Stomach smooth muscle (tissue), 2 donors: ENCODE results near the gene APBB2.
"Not testable (repeated sequence)": the region's sequence is repeated elsewhere in the genome, so short reads cannot be mapped to it uniquely, and the experiment has no call there.

Experiments used
- H3K27ac ChIP-seq: one replicate; pipeline ENCODE4 v1.7.0; 2013; ENCODE audit warnings: mild to moderate bottlenecking, low read length, inconsistent platforms
- H3K27me3 ChIP-seq, 2 donors: one replicate each; pipeline ENCODE4 v1.7.0; 2013; ENCODE audit warnings: low read length in 2 of 2; ENCODE audit not compliant: insufficient read depth in 2 of 2, control insufficient read depth in 1 of 2
- H3K36me3 ChIP-seq, 2 donors: one replicate each; pipeline ENCODE4 v1.7.0; 2013; ENCODE audit warnings: low read length in 2 of 2; ENCODE audit not compliant: control insufficient read depth in 2 of 2, insufficient read depth in 2 of 2
- H3K4me1 ChIP-seq: one replicate; pipeline ENCODE4 v1.7.0; 2013; ENCODE audit warnings: low read length; ENCODE audit not compliant: control insufficient read depth, insufficient read depth
- H3K4me3 ChIP-seq, 2 donors: one replicate each; pipeline ENCODE4 v1.7.0; 2013; ENCODE audit warnings: low read length in 2 of 2
- H3K9ac ChIP-seq, 2 donors: one replicate each; pipeline ENCODE4 v1.7.0; 2013; ENCODE audit warnings: low read length in 2 of 2, mild to moderate bottlenecking in 1 of 2
- H3K9me3 ChIP-seq, 2 donors: one replicate each; pipeline ENCODE4 v1.7.0; 2013; ENCODE audit warnings: low read length in 2 of 2; ENCODE audit not compliant: control insufficient read depth in 2 of 2
- donor health status: healthy.
- donor health status: Pancreatic carcinoma.

Gene APBB2

DNA sequence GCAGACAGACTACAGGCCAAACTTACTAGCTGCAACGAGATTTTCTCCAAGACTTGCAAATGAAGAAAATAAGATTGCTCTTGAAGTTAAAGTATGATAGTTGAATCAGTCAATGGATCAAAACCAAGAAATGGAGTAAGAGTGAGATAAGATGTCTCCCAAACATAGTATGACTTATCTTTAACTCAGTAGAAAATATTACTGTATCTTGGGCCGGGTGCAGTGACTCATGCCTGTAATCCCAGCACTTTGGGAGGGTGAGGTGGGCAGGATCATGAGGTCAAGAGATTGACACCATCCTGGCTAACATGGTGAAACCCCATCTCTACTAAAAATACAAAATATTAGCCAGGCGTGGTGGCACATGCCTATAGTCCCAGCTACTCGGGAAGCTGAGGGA lies 220.0 kb downstream of the APBB2 start:
- H3K36me3 ChIP-seq, H3K4me1 ChIP-seq, H3K27me3 ChIP-seq, H3K9me3 ChIP-seq, H3K9ac ChIP-seq, H3K27ac ChIP-seq, H3K4me3 ChIP-seq: not testable (repeated sequence)

DNA sequence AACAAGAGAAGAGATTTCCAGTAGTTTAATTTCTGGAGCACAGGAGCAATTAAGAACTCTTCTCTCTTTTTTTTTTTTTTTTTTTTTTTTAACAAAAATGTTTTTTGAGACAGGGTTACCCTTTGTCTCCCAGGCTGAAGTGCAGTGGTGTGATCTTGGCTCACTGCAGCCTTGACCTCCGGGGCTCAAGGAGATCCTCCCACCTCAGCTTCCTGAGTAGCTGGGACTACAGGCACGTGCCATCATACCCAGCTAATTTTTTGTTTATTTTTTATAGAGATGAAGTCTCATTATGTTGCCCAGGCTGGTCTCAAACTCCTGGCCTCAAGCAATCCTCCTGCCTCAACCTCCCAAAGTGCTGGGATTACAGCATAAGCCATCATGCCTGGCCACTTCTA lies 221.0 kb downstream of the APBB2 start:
- H3K9me3 ChIP-seq, H3K4me1 ChIP-seq, H3K27me3 ChIP-seq, H3K36me3 ChIP-seq, H3K27ac ChIP-seq, H3K9ac ChIP-seq, H3K4me3 ChIP-seq: not testable (repeated sequence)

DNA sequence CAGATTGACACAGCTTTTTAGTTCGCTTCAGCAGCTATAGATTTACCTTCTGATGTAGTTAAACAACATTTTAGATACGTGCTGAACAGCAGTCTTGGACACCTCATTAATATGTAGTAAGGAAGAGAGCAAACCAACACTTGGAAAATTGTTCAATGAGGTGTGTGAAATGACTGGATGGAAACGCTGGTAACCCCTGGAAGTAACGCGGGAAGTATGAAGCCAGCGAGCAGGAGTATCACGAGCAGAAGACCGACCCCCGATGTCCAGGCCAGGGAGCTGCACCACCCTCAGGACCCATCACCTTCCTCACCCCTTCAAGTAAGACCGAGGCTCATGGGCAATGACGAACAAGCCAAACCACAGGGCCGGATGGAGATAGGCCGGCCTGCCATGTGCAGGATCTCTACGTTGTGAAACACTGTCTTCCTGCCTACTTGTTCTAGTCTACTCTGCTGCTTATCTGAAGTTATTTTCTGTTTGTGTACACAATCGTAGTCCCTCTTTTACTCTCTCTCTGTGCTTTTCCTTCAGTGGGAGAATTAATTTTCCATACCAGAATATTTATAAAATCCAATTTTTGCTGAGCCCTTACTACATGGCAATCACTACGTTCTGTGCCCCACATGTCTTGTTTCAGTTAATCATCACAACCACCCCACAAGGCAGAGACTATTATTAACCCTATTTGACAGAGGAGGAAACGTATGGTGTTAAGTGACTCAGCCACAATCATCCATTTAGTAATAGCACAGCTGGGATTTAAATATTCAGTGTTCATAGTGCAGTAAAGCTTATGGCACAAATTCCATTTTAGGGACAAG lies 221.7 kb downstream of the APBB2 start:
- Histone ChIP-seq H3K27ac (no peak overlapping the region), H3K36me3 (no peaks in the 10 kb centered on the region), H3K4me1 (peaks cover 2% of the 10 kb centered on the region), H3K9me3 (no peaks in the 10 kb centered on the region), H3K4me3 (no peak overlapping the region), H3K27me3 (no peaks in the 10 kb centered on the region), H3K9ac (no peak overlapping the region)

DNA sequence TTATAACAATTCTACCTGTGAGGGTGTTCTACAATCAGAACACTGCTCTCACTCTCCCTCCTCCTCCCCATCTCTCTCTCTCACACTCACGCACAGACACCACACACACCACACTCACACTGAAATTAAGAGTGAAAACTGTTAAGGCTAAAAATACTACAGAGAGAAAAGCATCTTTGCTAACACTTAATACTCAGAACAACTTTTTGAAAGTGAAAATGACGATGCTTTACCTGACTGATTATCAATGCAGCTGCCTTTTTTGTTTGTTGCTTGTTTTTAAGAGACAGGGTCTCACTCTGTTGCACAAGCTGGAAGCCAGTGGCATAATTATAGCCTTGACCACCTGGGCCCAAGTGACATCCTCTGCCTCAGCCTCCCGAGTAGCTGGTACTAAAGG lies 222.4 kb downstream of the APBB2 start:
- Histone ChIP-seq H3K36me3 (no peaks in the 10 kb centered on the region), H3K27me3 (no peaks in the 10 kb centered on the region), H3K9me3 (no peaks in the 10 kb centered on the region), H3K4me1 (peaks cover 2% of the 10 kb centered on the region), H3K4me3 (no peak overlapping the region), H3K27ac (no peak overlapping the region), H3K9ac (no peak overlapping the region)

DNA sequence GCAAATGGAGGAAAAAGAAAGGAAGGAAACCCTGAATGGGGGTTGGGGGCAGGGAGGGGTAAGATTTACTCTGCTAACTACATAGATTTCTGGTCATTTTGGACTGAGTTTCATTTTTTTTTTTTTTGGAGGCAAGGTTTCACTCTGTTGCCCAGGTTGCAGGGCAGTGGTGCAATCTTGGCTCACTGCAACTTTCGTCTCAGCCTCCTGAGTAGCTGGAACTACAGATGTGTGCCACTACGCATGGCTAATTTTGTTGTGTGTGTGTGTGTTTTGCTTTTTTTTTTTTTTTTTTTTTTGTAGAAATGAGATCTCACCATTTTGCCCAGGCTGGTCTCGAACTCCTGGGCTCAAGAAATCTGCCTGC lies 223.5 kb downstream of the APBB2 start:
- Histone ChIP-seq H3K9ac (no peak overlapping the region), H3K4me3 (no peak overlapping the region), H3K36me3 (no peaks in the 10 kb centered on the region), H3K27me3 (no peaks in the 10 kb centered on the region), H3K4me1 (peaks cover 2% of the 10 kb centered on the region), H3K27ac (no peak overlapping the region), H3K9me3 (no peaks in the 10 kb centered on the region)

DNA sequence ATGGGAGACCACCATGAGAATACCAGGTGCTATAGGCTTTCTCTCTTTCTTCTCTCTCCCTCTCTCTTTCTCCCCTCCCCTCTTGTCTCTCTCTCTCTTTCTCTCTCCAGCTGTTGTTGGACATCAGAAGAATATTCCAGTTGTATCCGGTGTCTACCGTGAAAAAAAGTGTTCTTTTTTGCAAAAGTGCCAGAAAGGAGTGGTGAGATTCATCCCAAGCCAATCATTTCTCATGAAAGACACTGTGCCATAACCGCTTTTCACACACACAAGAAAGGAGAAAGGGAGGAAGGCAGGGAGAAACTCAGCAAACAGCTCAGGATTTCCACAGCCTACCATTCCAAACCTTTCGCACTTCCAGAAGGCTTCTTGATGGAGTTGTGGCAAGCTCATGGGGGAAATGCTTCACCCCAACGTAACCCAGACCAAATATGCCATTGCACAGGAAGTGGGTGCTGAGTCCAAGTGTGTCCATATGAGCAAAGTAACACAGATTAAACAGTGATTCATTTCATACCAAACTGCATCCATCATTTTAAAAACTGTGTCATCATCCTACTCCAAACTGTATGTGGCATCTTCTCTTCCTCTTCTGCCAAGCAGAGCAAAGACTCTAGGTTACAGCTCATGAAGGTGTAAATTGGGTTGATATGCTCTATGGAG lies 224.0 kb downstream of the APBB2 start:
- Histone ChIP-seq H3K4me1 (peaks cover 2% of the 10 kb centered on the region), H3K27me3 (no peaks in the 10 kb centered on the region), H3K27ac (no peak overlapping the region), H3K36me3 (no peaks in the 10 kb centered on the region), H3K4me3 (no peak overlapping the region), H3K9ac (no peak overlapping the region), H3K9me3 (no peaks in the 10 kb centered on the region)

DNA sequence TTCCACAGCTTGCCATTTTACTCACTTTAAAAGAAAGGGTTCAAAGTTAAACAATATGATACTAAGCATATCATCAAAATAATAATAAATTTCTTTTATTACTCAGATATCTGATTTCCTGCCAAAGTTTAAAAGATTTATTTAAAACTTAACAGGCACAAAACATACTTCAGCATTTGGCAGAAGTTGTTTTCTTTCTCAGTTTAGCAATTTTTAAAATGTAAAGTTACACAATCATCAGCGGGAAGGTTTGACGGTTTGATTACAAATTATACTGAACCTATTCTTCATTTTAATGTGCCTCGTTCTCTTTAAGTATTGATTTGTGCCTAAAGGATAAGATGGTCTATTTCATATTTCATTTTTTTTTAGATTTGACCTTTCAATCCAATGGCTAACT lies 227.2 kb downstream of the APBB2 start:
- H3K4me3 ChIP-seq, result no peak overlapping the region
- no peaks in the 10 kb centered on the region for H3K9me3 ChIP-seq
- no peaks in the 10 kb centered on the region for H3K27me3 ChIP-seq
- peaks cover 9% of the 10 kb centered on the region for H3K4me1 ChIP-seq
- no peaks in the 10 kb centered on the region for H3K36me3 ChIP-seq
- no peak overlapping the region for H3K9ac ChIP-seq
- H3K27ac ChIP-seq, result no peak overlapping the region

DNA sequence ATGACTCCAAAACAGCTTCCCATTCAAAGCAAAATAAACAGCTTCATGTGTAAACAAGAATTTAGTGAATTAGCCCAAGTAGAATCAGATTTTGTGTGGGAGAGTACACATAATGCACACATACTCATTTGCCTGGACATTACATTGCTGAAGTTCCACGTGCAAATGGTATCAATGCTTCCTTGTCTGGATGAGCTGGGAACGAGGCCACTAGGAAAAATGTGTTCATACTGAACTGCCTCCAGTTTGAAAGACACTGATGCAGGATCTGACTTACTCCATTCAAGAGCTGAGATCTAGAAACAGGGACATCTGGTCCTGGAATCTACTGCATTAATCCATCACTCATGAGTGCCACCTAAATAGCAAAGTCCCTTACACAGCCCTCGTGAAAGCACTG lies 228.0 kb downstream of the APBB2 start:
- Histone ChIP-seq H3K36me3 (no peaks in the 10 kb centered on the region), H3K9me3 (no peaks in the 10 kb centered on the region), H3K27me3 (no peaks in the 10 kb centered on the region), H3K9ac (no peak overlapping the region), H3K4me3 (no peak overlapping the region), H3K4me1 (peaks cover 7% of the 10 kb centered on the region), H3K27ac (no peak overlapping the region)

DNA sequence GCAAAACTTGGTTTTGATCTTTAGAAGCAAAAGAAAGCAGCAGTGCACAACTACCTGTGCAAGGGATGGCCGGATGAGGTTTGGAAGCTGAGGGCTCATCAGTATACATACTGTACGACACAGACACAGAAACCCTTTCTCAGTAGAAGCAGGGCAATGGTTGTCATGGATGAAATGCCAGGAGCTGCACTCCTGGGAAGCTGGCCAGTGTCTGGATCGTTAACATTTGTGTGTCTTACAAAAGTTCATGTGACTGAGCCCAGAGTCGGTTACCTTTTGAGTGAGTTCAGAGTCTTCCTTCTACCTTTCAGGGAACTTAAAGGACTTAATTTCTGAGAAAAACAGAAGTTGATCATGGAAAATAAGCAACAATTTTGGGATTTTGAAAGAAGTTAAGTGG lies 230.3 kb downstream of the APBB2 start:
- no peaks in the 10 kb centered on the region for H3K27me3 ChIP-seq
- no peak overlapping the region for H3K27ac ChIP-seq
- no peak overlapping the region for H3K9ac ChIP-seq
- no peaks in the 10 kb centered on the region for H3K36me3 ChIP-seq
- no peak overlapping the region for H3K4me3 ChIP-seq
- no peaks in the 10 kb centered on the region for H3K9me3 ChIP-seq
- H3K4me1 ChIP-seq, result peaks cover 7% of the 10 kb centered on the region

DNA sequence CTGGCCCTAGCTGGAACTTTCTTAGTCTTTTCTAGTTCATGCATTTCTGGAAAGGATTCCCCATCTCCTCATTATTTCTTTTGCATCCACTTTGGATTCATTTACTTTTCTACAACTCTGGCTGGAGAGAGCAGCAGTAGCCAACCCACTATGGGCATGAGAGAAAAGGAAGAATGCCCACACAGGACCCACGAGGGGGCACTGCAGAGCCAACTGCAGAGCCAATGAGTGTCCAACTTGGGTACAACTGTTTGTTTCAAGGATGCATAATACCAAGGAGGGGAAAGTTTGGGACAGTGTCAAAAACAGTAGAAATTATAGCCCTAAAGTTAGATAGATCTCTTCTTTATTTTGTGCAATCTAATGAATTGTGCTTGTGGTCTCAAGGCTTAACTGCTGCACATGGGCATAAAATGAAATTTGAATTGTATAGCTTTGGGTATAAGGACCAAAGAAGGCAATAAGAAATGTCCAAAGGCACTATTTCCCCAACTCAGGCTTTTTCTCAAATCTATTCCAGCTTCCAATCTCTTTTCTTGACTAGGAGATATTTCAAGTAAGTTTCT lies 233.9 kb downstream of the APBB2 start:
- Histone ChIP-seq H3K27me3 (no peaks in the 10 kb centered on the region), H3K4me3 (no peak overlapping the region), H3K36me3 (no peaks in the 10 kb centered on the region), H3K9me3 (no peaks in the 10 kb centered on the region), H3K27ac (no peak overlapping the region), H3K4me1 (peaks cover 7% of the 10 kb centered on the region), H3K9ac (no peak overlapping the region)

DNA sequence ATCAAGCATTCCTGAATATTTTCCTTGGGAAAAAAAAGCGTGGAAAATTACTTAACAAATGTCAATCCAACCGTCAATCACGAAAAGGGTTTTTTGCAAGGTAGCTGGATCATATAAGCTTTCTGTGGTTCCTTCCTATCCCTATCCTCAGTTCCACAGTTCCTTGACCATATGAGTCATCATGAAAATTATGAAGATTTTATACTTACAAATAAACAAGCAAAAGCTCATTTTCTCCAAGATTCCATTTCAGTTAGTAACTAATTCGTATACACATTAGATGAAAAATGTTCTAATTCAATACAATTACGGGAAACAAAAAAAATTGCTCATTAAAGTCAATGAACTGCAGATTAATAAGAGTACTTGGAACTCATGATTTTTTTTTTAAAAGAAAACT lies 235.8 kb downstream of the APBB2 start:
- H3K27me3 ChIP-seq, result no peaks in the 10 kb centered on the region
- H3K4me1 ChIP-seq, result peaks cover 2% of the 10 kb centered on the region
- H3K9ac ChIP-seq, result no peak overlapping the region
- H3K4me3 ChIP-seq, result no peak overlapping the region
- H3K36me3 ChIP-seq, result no peaks in the 10 kb centered on the region
- no peaks in the 10 kb centered on the region for H3K9me3 ChIP-seq
- no peak overlapping the region for H3K27ac ChIP-seq
